Keratinocyte (primary cell): ENCODE measurements around the gene NR6A1. TPM values are rescaled to one million over a fixed set of nuclear protein-coding genes. Genes with fewer than 3 reads are reported as not detected.

Experiments
- DNase-seq: peaks from one replicate; pipeline ENCODE4 v3.0.0-alpha.2; 2011; ENCODE audit warnings: low read depth, missing footprints, low spot score
- FAIRE-seq: peaks from 2 replicates; lab custom pipeline; 2011; peaks lifted over from hg19 to GRCh38; lab: Jason Lieb, UNC
- H2AFZ ChIP-seq: 2 replicates; pipeline ENCODE4 v1.6.0; 2012; ENCODE audit warnings: low read length, control low read depth, inconsistent platforms; ENCODE audit not compliant: control insufficient read depth
- H3K27ac ChIP-seq: 2 replicates; pipeline ENCODE4 v1.5.1; 2011; ENCODE audit warnings: low read length; ENCODE audit not compliant: control insufficient read depth, insufficient read depth
- H3K27me3 ChIP-seq: 3 replicates; pipeline ENCODE4 v1.6.0; 2011; ENCODE audit warnings: low read length; ENCODE audit not compliant: control insufficient read depth, insufficient read depth; ENCODE audit errors: extremely low read depth
- H3K36me3 ChIP-seq, 2 experiments: 2 replicates in 1 of 2; 3 replicates in 1 of 2; pipeline ENCODE4 v1.5.1; 2011; ENCODE audit warnings: low read length in 2 of 2, mild to moderate bottlenecking in 1 of 2; ENCODE audit not compliant: control insufficient read depth in 2 of 2, insufficient read depth in 2 of 2; ENCODE audit errors: extremely low read depth in 1 of 2
- H3K4me1 ChIP-seq: 3 replicates; pipeline ENCODE4 v1.5.1; 2011; ENCODE audit warnings: low read length; ENCODE audit not compliant: control insufficient read depth, insufficient read depth; ENCODE audit errors: extremely low read depth
- H3K4me2 ChIP-seq: 3 replicates; pipeline ENCODE4 v1.6.0; 2011; ENCODE audit warnings: low read depth, low read length; ENCODE audit not compliant: control insufficient read depth, insufficient read depth; ENCODE audit errors: extremely low read depth
- H3K4me3 ChIP-seq, 3 experiments: fragments of 200-600 bp in 1 of 3; sonication (generic) in 1 of 3; 2 replicates in 2 of 3; 3 replicates in 1 of 3; pipeline ENCODE4 v1.5.1; 2011 to 2016; ENCODE audit warnings: low read length in 3 of 3, mild to moderate bottlenecking in 3 of 3, control low read depth in 2 of 3, inconsistent platforms in 1 of 3, low read depth in 1 of 3, mixed read lengths in 1 of 3, mixed run types in 1 of 3, moderate library complexity in 1 of 3; ENCODE audit not compliant: control insufficient read depth in 2 of 3, insufficient read depth in 2 of 3; ENCODE audit errors: extremely low read depth in 1 of 3
- H3K79me2 ChIP-seq: 2 replicates; pipeline ENCODE4 v1.6.0; 2012; ENCODE audit warnings: low read length; ENCODE audit not compliant: control insufficient read depth, insufficient read depth
- H3K9ac ChIP-seq: 3 replicates; pipeline ENCODE4 v1.6.0; 2011; ENCODE audit warnings: low read length; ENCODE audit not compliant: control insufficient read depth, insufficient read depth; ENCODE audit errors: extremely low read depth
- H3K9me1 ChIP-seq: 3 replicates; pipeline ENCODE4 v1.6.0; 2011; ENCODE audit warnings: low read length; ENCODE audit not compliant: control insufficient read depth, insufficient read depth; ENCODE audit errors: extremely low read depth
- H3K9me3 ChIP-seq: 2 replicates; pipeline ENCODE4 v1.5.1; 2012; ENCODE audit warnings: low read depth, low read length; ENCODE audit not compliant: control insufficient read depth
- H4K20me1 ChIP-seq: 3 replicates; pipeline ENCODE4 v1.6.0; 2011; ENCODE audit warnings: low read length; ENCODE audit not compliant: control insufficient read depth, insufficient read depth; ENCODE audit errors: extremely low read depth
- CTCF ChIP-seq, 3 experiments: IDR thresholded peaks in 1 of 3; conservative IDR thresholded peaks in 1 of 3; optimal IDR thresholded peaks in 1 of 3; 2 replicates in 2 of 3; 3 replicates in 1 of 3; pipeline versions ENCODE3 to v1.5.1; 2011; ENCODE audit warnings: low read length in 3 of 3, mild to moderate bottlenecking in 3 of 3, moderate library complexity in 2 of 3, control low read depth in 1 of 3, inconsistent platforms in 1 of 3; ENCODE audit not compliant: insufficient read depth in 2 of 3; ENCODE audit errors: extremely low read depth in 1 of 3
- EZH2 ChIP-seq: IDR thresholded peaks from one replicate; pipeline ENCODE4 v1.6.1; 2012; ENCODE audit warnings: inconsistent platforms, mild to moderate bottlenecking, low read length, moderate library complexity
- dilution Hi-C: fragments of 300-500 bp; cut with MboI; formaldehyde crosslinking; loops from one replicate; pipeline ENCODE4 v1.7.0; 2020; ENCODE audit warnings: low sequenced_read_pairs; ENCODE audit not compliant: extremely low pct_ligation_motif_present
- polyA plus RNA-seq, 5 experiments: library from polyadenylated mRNA; depleted of rRNA in 3 of 5; stranded (reverse) in 3 of 5; stranded (forward) in 1 of 5; unstranded in 1 of 5; fragments of >200 nt; gene quantifications; 1 replicate in 1 of 5; 2 replicates in 3 of 5; 3 replicates in 1 of 5; pipeline versions ENCODE4 v1.2.1 to v1.2.3, GENCODE V29; 2011 to 2012; ENCODE audit warnings: missing spikeins in 2 of 5, low read depth in 1 of 5, low replicate concordance in 1 of 5

The NR6A1 gene
- polyA plus RNA-seq, 1 donor (not counting 4 experiments of a cell fraction or from before 2014, with no cell fraction given) = 1.8 TPM

GRCh38 chr9:124812441-124812876 lies 41.3 kb upstream of the NR6A1 start:
- FAIRE-seq (peak; percentile 55), DNase-seq (no peak)
- Histone ChIP-seq H3K4me2 (peak overlapping the region; percentile 3), H3K4me1 (peaks cover 49% of the 10 kb centered on the region), H3K79me2 (no peaks in the 10 kb centered on the region), H2AFZ (no peak overlapping the region), H4K20me1 (no peaks in the 10 kb centered on the region), H3K27me3 (no peaks in the 10 kb centered on the region), H3K27ac (no peak overlapping the region), H3K9me1 (no peaks in the 10 kb centered on the region), H3K9me3 (no peaks in the 10 kb centered on the region), H3K4me3 (no peak overlapping the region), H3K36me3 (no peaks in the 10 kb centered on the region), H3K9ac (no peak overlapping the region)
- TF ChIP-seq EZH2 (no peak), CTCF (optimal IDR thresholded peaks at IDR 0.05 in 1 of 3, IDR thresholded peaks at IDR 0.05 in 1 of 3, conservative IDR thresholded peaks at IDR 0.05 in 1 of 3; ENCODE audit: extremely low read depth in 1 of 3, insufficient read depth in 2 of 3, low read length in 3 of 3) (no peak)
- dilution Hi-C loops = no loop called here

- peak overlapping the region; percentile 46 for H3K4me2 ChIP-seq
- FAIRE-seq (peak; percentile 34), DNase-seq (peak; percentile 49)
- TF ChIP-seq CTCF (optimal IDR thresholded peaks at IDR 0.05 in 1 of 3, IDR thresholded peaks at IDR 0.05 in 1 of 3, conservative IDR thresholded peaks at IDR 0.05 in 1 of 3; ENCODE audit: extremely low read depth in 1 of 3, insufficient read depth in 2 of 3, low read length in 3 of 3) (no peak), EZH2 (no peak)
- dilution Hi-C loops = no loop called here
- H3K9me3 ChIP-seq = no peaks in the 10 kb centered on the region
- H3K9ac ChIP-seq = peak overlapping the region; percentile 58
- H3K4me1 ChIP-seq = peaks cover 49% of the 10 kb centered on the region
- peak overlapping the region; percentile 31 for H2AFZ ChIP-seq
- no peaks in the 10 kb centered on the region for H4K20me1 ChIP-seq
- no peaks in the 10 kb centered on the region for H3K36me3 ChIP-seq
- H3K4me3 ChIP-seq = no peak overlapping the region
- H3K9me1 ChIP-seq = no peaks in the 10 kb centered on the region
- no peaks in the 10 kb centered on the region for H3K27me3 ChIP-seq
- H3K79me2 ChIP-seq = no peaks in the 10 kb centered on the region
- peak overlapping the region; percentile 67 for H3K27ac ChIP-seq
Observed at GRCh38 chr9:124810663-124811355, 39.7 kb upstream of the NR6A1 start.
